Peyer's patch (tissue), 4 donors: Measurements from ENCODE around the gene STAG1. TPM values are rescaled to one million over a fixed set of nuclear protein-coding genes. Genes with fewer than 3 reads are reported as not detected.
"Not testable (repeated sequence)": the region's sequence is repeated elsewhere in the genome, so short reads cannot be mapped to it uniquely, and the experiment has no call there.

Source experiments
- DNase-seq, 3 donors: peaks; one replicate each; pipeline ENCODE4 v3.0.0-alpha.2; 2017 to 2019
- H3K27ac ChIP-seq, 4 donors: fragments of 200-600 bp; sonication (generic); one replicate each; pipeline ENCODE4 v1.5.1; 2016 to 2019
- H3K27me3 ChIP-seq, 2 donors: fragments of 200-600 bp; sonication (generic); one replicate each; pipeline ENCODE4 v1.5.1; 2019
- H3K36me3 ChIP-seq, 3 donors: fragments of 200-600 bp; sonication (generic); one replicate each; pipeline ENCODE4 v1.5.1; 2016 to 2019
- H3K4me1 ChIP-seq, 4 donors: fragments of 200-600 bp; sonication (generic); one replicate each; pipeline ENCODE4 v1.5.1; 2016 to 2019
- H3K4me3 ChIP-seq, 4 donors: fragments of 200-600 bp; sonication (generic); 1 replicate in 3 of 4; 2 replicates in 1 of 4; pipeline ENCODE4 v1.5.1; 2016 to 2019; ENCODE audit warnings: mild to moderate bottlenecking in 1 of 4
- H3K9me3 ChIP-seq, 4 donors: fragments of 200-600 bp; sonication (generic); one replicate each; pipeline ENCODE4 v1.5.1; 2016 to 2019; ENCODE audit warnings: mild to moderate bottlenecking in 1 of 4
- CTCF ChIP-seq, 6 experiments: fragments of 450-650 bp in 4 of 6; fragments of 200-600 bp in 2 of 6; sonication (generic) in 1 of 6; IDR thresholded peaks; one replicate each; pipeline ENCODE4 v1.5.1; 2017 to 2019; ENCODE audit warnings: antibody characterized with exemption in 6 of 6, mild to moderate bottlenecking in 3 of 6, moderate library complexity in 1 of 6
- POLR2A ChIP-seq, 2 donors: fragments of 450-650 bp; IDR thresholded peaks; one replicate each; pipeline ENCODE4 v1.5.1; 2017; ENCODE audit warnings: antibody characterized with exemption in 2 of 2, mild to moderate bottlenecking in 2 of 2, moderate library complexity in 2 of 2
- total RNA-seq, 4 donors: library from RNA; depleted of rRNA; stranded (reverse); fragments of >200 nt; gene quantifications; one replicate each; pipeline ENCODE4 v1.1.0, GENCODE V29; 2016

Gene STAG1
- total RNA-seq, 4 donors from 2014 or later: 22.6 to 91.6 (median 35.2) TPM

- Histone ChIP-seq H3K9me3 (no peaks in the 10 kb centered on the region), H3K27ac (no peak overlapping the region), H3K36me3 (no peaks in the 10 kb centered on the region), H3K4me3 (no peak overlapping the region), H3K4me1 (no peaks in the 10 kb centered on the region), H3K27me3 (no peaks in the 10 kb centered on the region)
- no peak for DNase-seq
- no peak for TF ChIP-seq CTCF (IDR thresholded peaks at IDR 0.05)
- no peak for TF ChIP-seq POLR2A (IDR thresholded peaks at IDR 0.05)
Observed at GRCh38 chr3:136518102-136518501, 234.1 kb downstream of the STAG1 start.

- no peaks in the 10 kb centered on the region for H3K9me3 ChIP-seq
- H3K4me1 ChIP-seq: no peaks in the 10 kb centered on the region
- no peak for DNase-seq
- no peaks in the 10 kb centered on the region for H3K27me3 ChIP-seq
- no peaks in the 10 kb centered on the region for H3K36me3 ChIP-seq
- TF ChIP-seq POLR2A (IDR thresholded peaks at IDR 0.05) (no peak), CTCF (IDR thresholded peaks at IDR 0.05) (no peak)
- H3K27ac ChIP-seq: no peak overlapping the region
- no peak overlapping the region for H3K4me3 ChIP-seq
Observed at GRCh38 chr3:136516656-136517055, 235.5 kb downstream of the STAG1 start.

- H3K36me3 ChIP-seq: peaks cover 0 to 2% (median 0%) of the 10 kb centered on the region in 3 donors
Observed at GRCh38 chr3:136516095-136516494, 236.1 kb downstream of the STAG1 start.

GRCh38 chr3:136514533-136514932 is 237.6 kb downstream of the STAG1 start:
- not testable (repeated sequence) for H3K4me1 ChIP-seq, H3K9me3 ChIP-seq, DNase-seq, H3K27me3 ChIP-seq, H3K4me3 ChIP-seq, H3K27ac ChIP-seq
- H3K36me3 ChIP-seq: peaks cover 0 to 10% (median 0%) of the 10 kb centered on the region in 3 donors

More at GRCh38 chr3:136516095-136516494, 236.1 kb downstream of the STAG1 start:
- Histone ChIP-seq H3K4me3 (no peak overlapping the region), H3K27ac (no peak overlapping the region), H3K4me1 (no peaks in the 10 kb centered on the region), H3K9me3 (no peaks in the 10 kb centered on the region), H3K27me3 (no peaks in the 10 kb centered on the region)
- TF ChIP-seq POLR2A (IDR thresholded peaks at IDR 0.05): no peak
- no peak for TF ChIP-seq CTCF (IDR thresholded peaks at IDR 0.05)
- DNase-seq: no peak

GRCh38 chr3:136513367-136513766 is 238.8 kb downstream of the STAG1 start:
- Histone ChIP-seq H3K4me3 (no peak overlapping the region), H3K4me1 (no peaks in the 10 kb centered on the region), H3K27me3 (no peaks in the 10 kb centered on the region), H3K27ac (no peak overlapping the region), H3K9me3 (no peaks in the 10 kb centered on the region), H3K36me3 (peaks cover 0 to 10% (median 0%) of the 10 kb centered on the region in 3 donors)
- TF ChIP-seq POLR2A (IDR thresholded peaks at IDR 0.05): no peak
- TF ChIP-seq CTCF (IDR thresholded peaks at IDR 0.05): no peak
- no peak for DNase-seq

GRCh38 chr3:136512381-136512780 is 239.8 kb downstream of the STAG1 start:
- peaks cover 0 to 10% (median 0%) of the 10 kb centered on the region in 3 donors for H3K36me3 ChIP-seq
- no peaks in the 10 kb centered on the region for H3K27me3 ChIP-seq
- no peak for TF ChIP-seq CTCF (IDR thresholded peaks at IDR 0.05)
- TF ChIP-seq POLR2A (IDR thresholded peaks at IDR 0.05): no peak
- no peaks in the 10 kb centered on the region for H3K4me1 ChIP-seq
- no peak overlapping the region for H3K4me3 ChIP-seq
- H3K9me3 ChIP-seq: no peaks in the 10 kb centered on the region
- no peak for DNase-seq
- H3K27ac ChIP-seq: no peak overlapping the region
